Gastroesophageal sphincter (tissue), 4 donors: ENCODE data around the gene KLHL30. TPM values are rescaled to one million over a fixed set of nuclear protein-coding genes. Genes with fewer than 3 reads are reported as not detected.

ENCODE experiments used
- ATAC-seq: fragments of 150-250 bp; one replicate; pipeline ENCODE4 v1.9.1; 2016; ENCODE audit warnings: mild to moderate bottlenecking, moderate library complexity
- H3K27ac ChIP-seq, 4 donors: fragments of 200-600 bp; sonication (generic) in 3 of 4; 1 replicate in 3 of 4; 2 replicates in 1 of 4; pipeline ENCODE4 v1.5.1; 2016 to 2019
- H3K27me3 ChIP-seq: fragments of 200-600 bp; sonication (generic); one replicate; pipeline ENCODE4 v1.5.1; 2019
- H3K36me3 ChIP-seq, 2 donors: fragments of 200-600 bp; sonication (generic); one replicate each; pipeline ENCODE4 v1.5.1; 2019; ENCODE audit warnings: control low read depth in 1 of 2
- H3K4me1 ChIP-seq, 3 donors: fragments of 200-600 bp; sonication (generic); 1 replicate in 2 of 3; 2 replicates in 1 of 3; pipeline ENCODE4 v1.5.1; 2016 to 2019; ENCODE audit warnings: control low read depth in 2 of 3
- H3K4me3 ChIP-seq, 2 donors: fragments of 200-600 bp; sonication (generic); one replicate each; pipeline ENCODE4 v1.5.1; 2019; ENCODE audit warnings: mild to moderate bottlenecking in 1 of 2, moderate library complexity in 1 of 2
- H3K9me3 ChIP-seq, 3 donors: fragments of 200-600 bp; sonication (generic); one replicate each; pipeline ENCODE4 v1.5.1; 2017 to 2019; ENCODE audit warnings: control low read depth in 2 of 3
- EP300 ChIP-seq: sonication (generic); formaldehyde crosslinking; IDR thresholded peaks from one replicate; pipeline ENCODE4 v1.6.1; 2017; ENCODE audit warnings: antibody characterized with exemption, mild to moderate bottlenecking
- POLR2A ChIP-seq, 2 donors: fragments of 450-650 bp; IDR thresholded peaks; one replicate each; pipeline ENCODE4 v1.6.1; 2017; ENCODE audit warnings: antibody characterized with exemption in 2 of 2, mild to moderate bottlenecking in 2 of 2, moderate library complexity in 1 of 2
- POLR2AphosphoS5 ChIP-seq: sonication (generic); formaldehyde crosslinking; IDR thresholded peaks from one replicate; pipeline ENCODE4 v1.6.1; 2017; ENCODE audit warnings: antibody characterized with exemption
- WGBS, 2 donors: methylation state at CpG; one replicate each; pipeline ENCODE4 v1.1.5; 2018; ENCODE audit warnings: low coverage in 1 of 2; 5-methylcytosine and 5-hydroxymethylcytosine counted together
- total RNA-seq, 4 donors: library from RNA; depleted of rRNA; stranded (reverse); fragments of >200 nt; gene quantifications; one replicate each; pipeline ENCODE4 v1.1.0, GENCODE V29; 2016
- TF ChIP-seq, protein P1 (sequence below), 4 experiments: fragments of 200-600 bp in 2 of 4; fragments of 450-650 bp in 2 of 4; sonication (generic) in 1 of 4; IDR thresholded peaks; one replicate each; pipeline ENCODE4 v1.5.1; 2017 to 2019; ENCODE audit warnings: antibody characterized with exemption in 4 of 4, mild to moderate bottlenecking in 2 of 4, moderate library complexity in 2 of 4

The KLHL30 gene
- total RNA-seq, 4 donors from 2014 or later = 1.3 to 8.1 (median 3.7) TPM

DNA sequence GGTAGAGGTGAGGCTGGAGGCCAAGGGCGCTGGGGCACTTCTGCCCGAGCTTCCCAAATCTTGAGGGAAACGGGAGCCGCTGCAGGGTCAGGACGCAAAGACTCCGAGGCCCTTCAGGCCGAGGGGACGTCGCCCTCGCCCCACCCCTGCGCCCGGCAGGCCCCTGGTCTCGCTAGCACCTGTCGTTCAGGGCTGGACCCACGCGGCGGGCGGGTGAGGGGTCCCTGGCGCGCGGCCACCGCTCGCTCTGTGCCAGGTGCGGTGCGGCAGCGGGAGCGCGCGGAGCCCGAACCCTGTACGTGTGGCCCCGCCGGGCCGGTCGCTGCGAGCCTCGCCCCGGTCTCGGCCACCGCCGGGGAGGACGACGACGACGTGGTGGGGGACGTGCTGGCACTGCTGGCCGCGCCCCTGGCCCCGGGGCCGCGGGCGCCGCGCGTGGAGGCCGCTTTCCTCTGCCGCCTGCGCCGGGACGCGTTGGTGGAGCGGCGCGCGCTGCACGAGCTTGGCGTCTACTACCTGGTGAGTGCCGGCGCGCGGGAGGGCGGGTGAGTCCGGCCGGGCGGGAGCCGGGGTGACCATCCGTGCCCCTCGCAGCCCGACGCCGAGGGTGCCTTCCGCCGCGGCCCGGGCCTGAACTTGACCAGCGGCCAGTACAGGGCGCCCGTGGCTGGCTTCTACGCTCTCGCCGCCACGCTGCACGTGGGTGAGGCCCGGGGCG lies 25.2 kb downstream of the KLHL30 start:
- H3K4me3 ChIP-seq = peak overlapping the region in 1 of 2 donors; percentile 37
- no peak for ATAC-seq

DNA sequence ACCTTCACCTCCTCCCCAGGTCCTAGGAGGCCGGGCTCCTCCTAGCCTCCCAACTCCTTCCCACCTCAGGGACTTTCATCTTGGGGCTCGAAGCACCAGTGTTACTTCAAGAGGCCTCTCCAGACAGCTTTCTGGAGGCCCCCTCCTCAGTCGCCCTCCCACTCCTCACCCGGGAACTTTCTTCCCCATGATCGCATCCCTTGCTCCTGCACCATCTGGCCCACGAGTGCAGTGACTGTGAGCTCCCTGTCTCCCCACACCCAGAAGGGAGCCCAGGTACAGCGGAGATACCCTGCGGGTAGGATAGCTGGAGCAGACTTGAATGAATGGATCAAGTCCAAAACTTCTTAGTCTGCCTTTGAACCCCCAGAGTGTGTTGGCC lies 26.4 kb downstream of the KLHL30 start:
- H3K27ac ChIP-seq = no peak overlapping the region
- no peak for ATAC-seq
- peaks cover 3 to 41% (median 14%) of the 10 kb centered on the region in 3 donors for H3K4me1 ChIP-seq
- peaks cover 0 to 30% of the 10 kb centered on the region in 2 donors for H3K36me3 ChIP-seq
- H3K27me3 ChIP-seq = peaks cover 45% of the 10 kb centered on the region
- TF ChIP-seq POLR2AphosphoS5 (no peak), POLR2A (IDR thresholded peaks at IDR 0.05) (no peak), EP300 (no peak)
- TF ChIP-seq, protein P1, sequence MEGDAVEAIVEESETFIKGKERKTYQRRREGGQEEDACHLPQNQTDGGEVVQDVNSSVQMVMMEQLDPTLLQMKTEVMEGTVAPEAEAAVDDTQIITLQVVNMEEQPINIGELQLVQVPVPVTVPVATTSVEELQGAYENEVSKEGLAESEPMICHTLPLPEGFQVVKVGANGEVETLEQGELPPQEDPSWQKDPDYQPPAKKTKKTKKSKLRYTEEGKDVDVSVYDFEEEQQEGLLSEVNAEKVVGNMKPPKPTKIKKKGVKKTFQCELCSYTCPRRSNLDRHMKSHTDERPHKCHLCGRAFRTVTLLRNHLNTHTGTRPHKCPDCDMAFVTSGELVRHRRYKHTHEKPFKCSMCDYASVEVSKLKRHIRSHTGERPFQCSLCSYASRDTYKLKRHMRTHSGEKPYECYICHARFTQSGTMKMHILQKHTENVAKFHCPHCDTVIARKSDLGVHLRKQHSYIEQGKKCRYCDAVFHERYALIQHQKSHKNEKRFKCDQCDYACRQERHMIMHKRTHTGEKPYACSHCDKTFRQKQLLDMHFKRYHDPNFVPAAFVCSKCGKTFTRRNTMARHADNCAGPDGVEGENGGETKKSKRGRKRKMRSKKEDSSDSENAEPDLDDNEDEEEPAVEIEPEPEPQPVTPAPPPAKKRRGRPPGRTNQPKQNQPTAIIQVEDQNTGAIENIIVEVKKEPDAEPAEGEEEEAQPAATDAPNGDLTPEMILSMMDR (IDR thresholded peaks at IDR 0.05) = no peak
- WGBS, 2 donors = 92 to 100% methylated on average over 3 to 6 of the region's 8 CpGs
- H3K9me3 ChIP-seq = no peaks in the 10 kb centered on the region
- no peak overlapping the region for H3K4me3 ChIP-seq

More for the DNA sequence above, 25.2 kb downstream of the KLHL30 start:
- TF ChIP-seq, protein P1 (IDR thresholded peaks at IDR 0.05) = no peak
- TF ChIP-seq EP300 (no peak), POLR2A (IDR thresholded peaks at IDR 0.05) (no peak), POLR2AphosphoS5 (no peak)
- WGBS, 2 donors = no CpG with 5 or more reads among the region's 95 CpGs
- Histone ChIP-seq H3K36me3 (peaks cover 0 to 20% of the 10 kb centered on the region in 2 donors), H3K27me3 (peaks cover 56% of the 10 kb centered on the region), H3K4me1 (peaks cover 0 to 40% (median 5%) of the 10 kb centered on the region in 3 donors), H3K9me3 (no peaks in the 10 kb centered on the region), H3K27ac (no peak overlapping the region)

DNA sequence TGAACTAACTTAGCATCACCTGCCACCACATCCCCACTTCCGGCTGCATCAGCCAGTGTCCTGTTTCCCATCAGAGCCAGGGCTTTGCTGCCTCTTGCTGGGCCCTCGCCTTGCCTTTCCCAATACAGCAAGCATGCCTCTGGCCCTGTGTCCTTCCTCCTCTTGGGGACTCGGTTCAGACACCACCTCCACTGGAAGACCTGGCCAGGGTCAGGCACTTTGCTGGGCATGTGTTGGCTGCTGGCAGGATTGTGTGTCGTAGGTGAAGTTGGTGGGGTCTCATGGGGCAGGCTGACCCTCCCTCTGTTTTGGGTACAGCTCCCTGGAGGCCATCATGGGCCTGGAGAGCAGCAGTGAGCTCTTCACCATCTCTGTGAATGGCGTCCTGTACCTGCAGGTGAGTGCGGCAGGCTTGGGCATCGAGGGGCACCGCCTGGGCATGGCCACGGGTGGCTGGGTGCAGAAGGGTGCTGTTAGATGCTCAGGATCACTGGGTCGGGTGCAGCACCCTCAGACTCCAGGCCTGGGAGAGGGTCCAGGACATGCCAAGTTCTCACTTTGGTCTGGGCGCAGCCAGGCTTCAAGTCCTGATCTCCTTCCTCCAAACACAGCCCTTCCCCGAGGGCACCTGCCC lies 26.9 kb downstream of the KLHL30 start:
- Histone ChIP-seq H3K27ac (no peak overlapping the region), H3K36me3 (peaks cover 0 to 35% of the 10 kb centered on the region in 2 donors), H3K4me1 (peaks cover 5 to 43% (median 19%) of the 10 kb centered on the region in 3 donors), H3K9me3 (no peaks in the 10 kb centered on the region), H3K27me3 (peaks cover 40% of the 10 kb centered on the region), H3K4me3 (no peak overlapping the region)
- no peak for TF ChIP-seq POLR2A (IDR thresholded peaks at IDR 0.05)
- TF ChIP-seq, protein P1 (IDR thresholded peaks at IDR 0.05) = no peak
- no peak for TF ChIP-seq POLR2AphosphoS5
- TF ChIP-seq EP300 = no peak
- ATAC-seq = no peak
- 80% methylated on average over 1 of the region's 12 CpGs for WGBS, 2 donors

DNA sequence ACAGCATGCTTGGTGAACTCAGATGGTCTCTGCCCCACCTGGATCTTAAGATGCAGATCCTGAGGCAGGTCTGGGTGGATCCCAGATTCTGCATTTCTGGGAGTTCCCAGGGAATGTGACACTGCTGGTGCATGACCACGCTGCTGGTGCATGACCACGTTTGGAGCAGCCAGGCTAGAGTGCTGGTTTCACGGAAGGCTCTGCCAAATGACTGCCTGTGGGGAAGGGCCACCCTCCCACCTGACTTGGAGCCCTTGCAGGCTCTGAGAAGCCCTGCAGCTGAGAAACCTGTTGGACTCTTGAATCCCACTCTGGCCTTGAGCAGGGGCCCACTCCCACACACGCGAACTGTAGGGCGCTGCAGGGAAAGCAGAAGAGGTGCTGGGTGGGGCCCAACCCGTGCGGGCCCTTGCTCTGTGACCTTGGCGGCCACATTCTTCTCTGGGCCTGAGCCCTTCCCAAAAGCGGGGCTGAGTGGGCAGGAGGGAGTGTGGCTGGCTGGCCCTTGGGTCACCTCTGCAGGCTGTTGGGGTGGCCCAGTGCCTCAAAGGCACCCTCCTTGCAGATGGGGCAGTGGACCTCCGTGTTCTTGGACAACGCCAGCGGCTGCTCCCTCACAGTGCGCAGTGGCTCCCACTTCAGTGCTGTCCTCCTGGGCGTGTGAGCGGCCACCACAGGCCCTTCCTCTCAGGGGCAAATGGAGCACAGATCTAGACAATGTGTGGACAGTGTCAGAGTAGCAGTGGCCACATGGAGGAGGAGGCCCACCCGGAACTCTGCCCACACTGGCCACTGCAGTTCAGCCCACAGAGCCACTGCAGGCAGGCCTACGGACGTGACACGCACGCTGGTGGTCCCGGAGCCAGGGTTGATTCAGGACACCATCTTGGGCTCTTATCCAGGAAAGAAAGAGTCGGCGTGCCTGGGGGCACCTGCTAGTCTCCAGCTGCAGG lies 28.2 kb downstream of the KLHL30 start:
- peaks cover 5 to 52% (median 24%) of the 10 kb centered on the region in 3 donors for H3K4me1 ChIP-seq
- no peak for TF ChIP-seq POLR2A (IDR thresholded peaks at IDR 0.05)
- TF ChIP-seq POLR2AphosphoS5 = no peak
- no peak for TF ChIP-seq EP300
- TF ChIP-seq, protein P1 (IDR thresholded peaks at IDR 0.05) = no peak
- 60 to 80% methylated on average over 1 to 5 of the region's 24 CpGs for WGBS, 2 donors
- no peaks in the 10 kb centered on the region for H3K9me3 ChIP-seq
- no peak for ATAC-seq
- H3K27me3 ChIP-seq = peaks cover 28% of the 10 kb centered on the region
- no peak overlapping the region for H3K4me3 ChIP-seq
- no peak overlapping the region for H3K27ac ChIP-seq
- H3K36me3 ChIP-seq = peaks cover 0 to 48% of the 10 kb centered on the region in 2 donors
